Skin of body (tissue), 2 donors: Measurements from ENCODE around the gene CPXM1. TPM values are rescaled to one million over a fixed set of nuclear protein-coding genes. Genes with fewer than 3 reads are reported as not detected.

Source experiments
- DNase-seq: peaks from one replicate; lab custom pipeline; 2025; lab: John Stamatoyannopoulos, UW
- total RNA-seq: library from RNA; depleted of rRNA; stranded (reverse); fragments of >200 nt; gene quantifications from one replicate; pipeline ENCODE4 v1.2.3, GENCODE V29; 2014

CPXM1 gene
- total RNA-seq, 1 donor from 2014 or later = 30.5 TPM

DNA sequence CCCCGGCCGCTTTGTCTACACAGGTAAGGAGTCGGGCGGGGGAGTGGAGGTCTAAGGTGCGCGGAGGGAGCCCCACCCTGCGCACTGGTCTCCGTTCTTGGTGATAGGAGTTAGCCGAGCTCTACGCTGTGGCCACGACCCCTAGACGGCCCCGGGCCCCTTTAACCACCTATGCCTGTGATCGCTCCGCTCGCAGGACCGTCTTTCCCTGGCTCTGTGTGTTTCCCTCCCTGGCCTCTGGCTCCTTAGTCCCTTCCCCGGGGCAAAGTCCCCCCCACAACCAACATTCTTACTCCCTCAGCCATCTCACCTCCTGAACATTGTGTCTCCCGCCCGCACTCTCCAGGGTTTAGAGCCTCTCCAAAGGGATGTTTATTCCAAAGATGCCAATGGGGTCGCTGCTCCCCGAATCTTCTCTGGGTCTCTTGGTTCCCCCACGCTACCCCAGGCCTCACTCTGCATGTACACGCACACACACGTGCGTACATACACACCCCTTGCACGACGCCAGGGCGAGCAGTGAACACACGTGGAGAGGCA, 50.4 kb downstream of the CPXM1 start:
- no peak for DNase-seq

DNA sequence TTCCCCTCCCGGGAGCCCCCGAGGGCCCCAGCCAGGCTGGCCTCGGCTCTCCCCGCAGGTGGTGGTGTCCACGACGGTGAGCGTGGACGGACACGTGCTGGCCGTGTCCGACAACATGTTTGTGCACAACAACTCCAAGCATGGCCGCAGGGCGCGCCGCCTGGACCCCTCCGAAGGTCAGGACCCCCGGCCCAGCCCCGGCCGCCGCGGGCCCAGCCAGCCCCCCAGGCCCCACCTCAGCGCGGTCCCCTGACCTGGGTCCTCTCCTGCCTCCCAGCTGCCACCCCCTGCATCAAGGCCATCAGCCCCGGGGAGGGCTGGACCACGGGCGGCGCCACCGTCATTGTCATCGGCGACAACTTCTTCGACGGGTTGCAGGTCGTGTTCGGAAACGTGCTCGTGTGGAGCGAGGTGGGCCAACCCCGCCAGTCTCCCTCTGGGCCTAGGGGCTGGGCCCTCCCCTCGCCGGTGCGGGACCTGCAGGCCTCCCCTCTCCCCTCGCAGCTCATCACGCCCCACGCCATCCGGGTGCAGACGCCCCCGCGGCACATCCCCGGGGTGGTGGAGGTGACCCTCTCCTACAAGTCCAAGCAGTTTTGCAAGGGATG, 51.0 kb downstream of the CPXM1 start:
- DNase-seq = no peak

DNA sequence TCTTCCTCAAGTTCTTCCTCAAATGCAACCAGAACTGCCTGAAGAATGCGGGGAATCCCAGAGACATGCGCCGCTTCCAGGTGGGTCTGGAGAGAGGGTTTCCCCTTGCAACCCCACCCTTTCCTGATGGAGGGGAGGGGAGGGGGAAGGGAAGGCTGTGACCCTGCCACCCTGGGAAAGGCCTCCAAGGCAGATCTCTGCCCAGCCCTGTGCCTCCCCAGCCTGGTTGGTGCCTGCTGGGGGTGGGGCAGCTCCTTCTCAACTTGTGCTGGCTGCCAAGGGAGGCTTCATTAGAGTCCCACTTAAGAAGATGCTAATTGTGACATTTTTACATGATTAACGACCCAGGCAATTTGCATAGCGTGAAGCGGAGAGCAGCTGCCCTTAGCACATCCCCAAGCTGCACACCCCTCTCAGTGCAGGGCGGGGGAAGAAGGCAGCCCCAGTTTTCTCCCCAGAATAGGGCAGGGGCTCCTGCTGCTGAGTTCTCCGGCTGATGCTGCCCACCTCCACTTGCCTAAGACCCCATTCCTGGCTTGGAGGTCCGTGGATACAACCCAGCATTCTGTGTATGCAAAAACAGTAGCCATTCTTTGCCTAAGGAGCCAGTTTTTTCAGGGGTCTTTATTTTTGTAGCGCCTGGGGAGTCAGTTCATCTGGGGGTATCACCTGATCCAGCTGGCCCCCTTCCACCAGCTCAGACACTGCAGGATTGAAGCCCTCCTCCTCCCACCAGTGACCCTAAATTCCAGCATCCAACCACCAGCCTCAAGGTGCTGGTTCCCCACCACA, 51.7 kb downstream of the CPXM1 start:
- DNase-seq = no peak

DNA sequence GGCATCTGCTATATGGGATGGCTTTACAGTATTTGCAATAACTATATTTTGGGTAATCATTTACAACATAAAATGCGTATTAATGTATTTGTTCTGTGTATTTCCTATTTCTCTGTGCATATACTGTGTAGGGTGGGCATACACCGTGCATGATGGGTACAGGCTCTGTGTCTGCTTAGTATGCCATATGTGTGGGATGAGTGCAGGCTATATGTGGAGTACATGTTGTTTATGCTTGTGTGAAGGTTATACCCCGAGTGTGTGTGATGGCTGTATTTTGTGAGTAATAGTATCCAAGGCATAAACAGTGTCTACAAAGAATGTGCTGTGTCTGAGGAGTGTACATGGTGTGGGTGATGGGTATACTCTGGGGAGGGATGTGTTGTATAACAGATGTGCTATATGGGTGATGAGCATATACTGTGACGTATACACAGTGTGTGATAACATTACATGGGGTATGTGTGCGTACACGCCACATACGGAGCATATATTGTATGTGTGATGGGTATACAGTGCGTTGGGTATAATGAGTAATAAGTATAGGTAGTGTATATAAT, 52.7 kb downstream of the CPXM1 start:
- no peak for DNase-seq

DNA sequence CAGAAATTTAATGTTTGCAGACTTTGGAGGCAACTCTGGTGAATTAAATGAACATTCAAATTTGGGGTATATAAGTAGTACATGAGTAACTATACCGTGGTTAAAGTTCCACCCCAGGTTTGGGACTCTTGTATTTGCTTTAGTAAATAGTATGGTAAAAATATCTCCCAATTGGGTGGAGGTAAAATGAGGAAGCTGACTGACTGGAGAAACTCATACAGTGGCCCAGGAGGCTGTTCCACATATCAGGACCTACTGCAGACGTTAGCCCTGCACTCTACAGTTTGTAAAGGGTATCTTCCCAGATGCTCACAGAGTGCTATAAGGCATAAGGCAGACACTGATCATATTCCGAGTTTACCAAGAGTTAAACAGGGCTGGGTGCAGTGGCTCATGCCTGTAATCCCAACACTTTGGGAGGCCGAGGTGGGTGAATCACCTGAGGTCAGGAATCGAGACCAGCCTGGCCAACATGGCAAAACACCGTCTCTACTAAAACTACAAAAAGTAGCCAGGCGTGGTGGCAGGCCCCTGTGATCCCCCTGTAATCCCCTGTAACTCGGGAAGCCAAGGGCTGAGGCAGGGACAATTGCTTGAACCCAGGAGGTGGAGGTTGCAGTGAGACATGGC, 53.7 kb downstream of the CPXM1 start:
- no peak for DNase-seq

DNA sequence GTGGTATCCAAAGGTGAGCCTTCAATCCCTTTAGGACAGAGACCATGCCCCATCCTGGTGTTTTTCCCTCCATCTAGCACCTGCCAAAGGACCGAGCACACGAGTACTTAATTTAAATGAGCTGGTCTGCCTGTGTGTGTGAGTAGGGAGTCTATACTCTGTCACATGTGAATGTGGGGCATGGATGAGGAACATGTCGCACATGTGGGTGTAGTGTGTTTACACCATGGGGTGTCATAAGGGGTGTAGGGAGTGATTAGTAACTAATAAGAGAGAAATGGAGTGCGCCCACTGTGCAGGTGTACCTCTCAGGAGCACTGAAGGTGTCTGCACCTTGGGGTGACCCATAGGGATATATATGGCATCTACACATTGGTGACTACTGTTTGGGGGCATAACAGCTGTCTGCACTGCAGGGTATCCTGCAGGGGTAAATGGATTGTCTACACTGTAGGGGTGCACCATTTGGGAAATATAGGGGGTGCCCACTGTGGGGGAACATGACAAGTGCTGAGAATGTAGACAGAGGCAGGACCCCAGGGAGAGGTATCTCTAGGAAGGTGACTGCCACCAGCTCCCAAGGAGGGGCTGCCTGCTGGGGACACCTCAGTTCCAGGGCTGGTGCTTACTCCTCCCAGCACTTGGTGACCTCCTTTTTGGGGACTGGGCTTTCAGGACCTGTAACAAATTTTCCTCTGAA, 54.3 kb downstream of the CPXM1 start:
- no peak for DNase-seq

DNA sequence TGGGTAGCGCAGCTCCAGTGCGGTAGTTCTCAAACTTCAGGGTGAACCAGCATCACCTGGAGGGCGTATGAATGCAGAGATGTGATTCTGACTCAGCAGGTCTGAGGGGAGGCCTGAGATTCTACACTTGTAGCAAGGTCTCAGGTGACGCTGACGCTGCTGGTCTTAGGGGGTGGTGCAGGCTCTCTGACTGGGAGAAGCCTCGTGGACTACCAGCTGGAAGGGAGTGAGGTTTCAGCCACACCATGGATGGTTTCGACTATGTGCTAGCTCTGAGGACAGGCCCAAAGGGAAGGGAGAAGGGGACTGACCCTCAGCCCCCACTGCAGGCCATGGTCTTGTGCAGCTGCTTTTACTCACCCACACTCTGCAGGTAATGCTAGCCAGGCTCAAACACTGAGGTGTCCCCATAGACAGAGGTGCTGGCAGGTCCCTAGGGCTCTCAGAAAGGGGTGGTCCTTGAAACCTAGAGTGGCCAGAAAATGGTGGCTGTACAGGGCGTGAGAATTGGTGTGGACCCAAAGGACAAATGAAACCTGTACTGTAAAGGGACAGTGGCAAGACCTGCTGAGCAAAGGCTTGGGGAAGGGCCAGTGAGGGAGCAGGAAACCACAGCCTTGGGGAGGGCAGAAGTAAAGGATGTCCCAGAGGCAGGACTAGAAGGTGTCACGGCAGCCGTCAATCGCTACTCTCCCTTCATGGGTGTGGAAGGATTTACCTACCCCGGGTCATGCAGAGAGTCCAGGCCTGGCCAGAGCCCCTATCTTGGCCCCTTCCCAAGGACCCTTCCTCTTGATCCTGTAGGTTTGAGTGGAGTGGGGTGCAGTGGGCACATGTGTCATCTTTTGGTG, 55.1 kb downstream of the CPXM1 start:
- no peak for DNase-seq

Other genes starting within 250 kb of the CPXM1 start
- 98.3 TPM for gene NOP56, start 148.0 kb downstream of the CPXM1 start, total RNA-seq
- 65.0 TPM for gene IDH3B, start 136.4 kb downstream of the CPXM1 start, total RNA-seq
- gene EBF4, start 107.8 kb downstream of the CPXM1 start, total RNA-seq = 2.5 TPM
- gene C20orf141, start 14.4 kb upstream of the CPXM1 start, total RNA-seq = not detected
- not detected for gene TMEM239, start 15.7 kb upstream of the CPXM1 start, total RNA-seq
- 16.4 TPM for gene PCED1A, start 40.0 kb upstream of the CPXM1 start, total RNA-seq
- 22.7 TPM for gene VPS16, start 40.1 kb upstream of the CPXM1 start, total RNA-seq
- 56.5 TPM for gene PTPRA, start 72.9 kb upstream of the CPXM1 start, total RNA-seq
- gene GNRH2, start 243.0 kb upstream of the CPXM1 start, total RNA-seq = not detected
- gene MRPS26, start 245.4 kb upstream of the CPXM1 start, total RNA-seq = 21.4 TPM